Central memory CD4-positive, alpha-beta T cell (primary cell): ENCODE results near the gene MAML3.
"Not testable (repeated sequence)": the region's sequence is repeated elsewhere in the genome, so short reads cannot be mapped to it uniquely, and the experiment has no call there.

Source experiments
- DNase-seq: peaks from one replicate; pipeline ENCODE4 v3.0.0; 2022

MAML3 gene

DNA sequence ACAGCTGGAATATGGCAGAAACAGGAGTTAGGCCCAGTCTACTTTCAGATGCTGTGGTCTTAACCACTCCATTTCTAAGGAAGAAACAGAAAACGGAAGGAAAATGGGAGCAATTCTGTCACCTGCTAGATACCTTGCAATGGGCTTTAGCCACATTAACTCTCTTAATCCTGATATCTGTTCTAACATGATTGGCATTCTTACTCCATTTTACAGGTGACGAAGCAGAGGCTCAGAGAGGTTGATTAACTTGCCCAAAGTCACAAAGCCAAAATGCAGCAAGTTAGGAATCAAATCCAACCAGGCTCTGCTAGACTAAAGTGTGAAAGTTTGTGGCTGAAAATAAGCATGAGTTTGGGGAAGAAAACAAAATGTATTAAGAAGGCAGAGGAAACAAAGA is 196.9 kb downstream of the MAML3 start:
- DNase-seq: no peak

DNA sequence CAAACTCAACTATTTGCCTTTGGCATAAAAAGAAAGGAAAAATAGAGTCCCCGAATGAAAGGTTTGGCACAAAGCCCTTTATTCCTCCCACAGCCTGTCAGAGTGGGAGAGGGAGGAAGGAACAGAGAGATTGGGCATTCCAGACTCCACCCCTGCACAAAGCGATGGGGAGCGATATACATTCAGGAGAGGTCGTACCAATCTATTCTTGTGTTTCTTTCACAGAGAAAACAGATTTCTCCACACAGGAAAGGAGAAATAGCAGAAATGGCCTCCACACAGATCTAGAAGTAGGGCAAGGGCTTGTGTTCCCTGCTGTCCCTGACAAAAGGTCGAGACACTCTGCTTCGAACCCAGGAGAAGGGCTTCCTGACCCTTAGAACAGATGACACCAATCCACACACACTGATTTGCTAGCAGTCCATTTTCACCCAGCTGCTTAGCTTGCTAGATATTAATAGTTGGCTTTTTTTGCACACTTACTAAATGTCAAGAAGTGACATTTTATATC is 197.4 kb downstream of the MAML3 start:
- no peak for DNase-seq

DNA sequence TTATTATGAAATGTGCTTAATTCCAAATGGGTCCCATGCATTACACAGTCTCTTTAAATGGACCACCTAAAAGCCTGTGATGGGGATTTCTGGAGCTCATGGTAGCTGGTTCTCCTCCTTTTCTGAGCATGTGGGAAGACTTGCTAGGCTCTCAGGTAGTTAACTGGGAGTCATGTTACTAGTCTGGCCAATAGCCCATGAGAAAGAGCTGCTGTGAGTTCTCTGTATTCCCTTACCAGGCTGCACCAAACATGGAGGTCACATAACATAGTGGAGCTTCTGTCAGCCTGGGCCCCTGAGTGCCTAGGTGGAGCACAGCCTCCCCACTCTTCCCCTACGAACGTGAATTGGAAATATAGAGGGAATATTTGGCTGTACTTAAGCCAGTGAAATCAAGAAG is 198.4 kb downstream of the MAML3 start:
- DNase-seq: no peak

DNA sequence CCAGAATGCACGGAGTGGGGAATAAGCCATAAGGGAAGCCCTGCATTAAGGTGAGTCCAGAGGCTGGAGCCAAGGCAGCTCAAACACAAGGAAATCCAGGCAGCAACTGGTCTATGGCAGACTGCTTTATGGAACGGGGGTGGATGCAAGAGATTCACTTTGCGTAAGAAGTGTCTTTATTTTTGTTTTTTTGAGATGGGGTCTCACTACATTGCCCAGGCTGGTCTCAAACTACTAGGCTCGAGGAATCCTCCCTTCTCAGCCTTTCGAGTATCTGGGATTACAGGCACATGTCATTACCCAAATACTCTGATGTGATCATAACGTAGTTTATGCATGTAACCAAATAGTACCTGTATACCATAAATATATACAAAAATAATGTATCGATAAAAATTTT is 199.5 kb downstream of the MAML3 start:
- DNase-seq: no peak

DNA sequence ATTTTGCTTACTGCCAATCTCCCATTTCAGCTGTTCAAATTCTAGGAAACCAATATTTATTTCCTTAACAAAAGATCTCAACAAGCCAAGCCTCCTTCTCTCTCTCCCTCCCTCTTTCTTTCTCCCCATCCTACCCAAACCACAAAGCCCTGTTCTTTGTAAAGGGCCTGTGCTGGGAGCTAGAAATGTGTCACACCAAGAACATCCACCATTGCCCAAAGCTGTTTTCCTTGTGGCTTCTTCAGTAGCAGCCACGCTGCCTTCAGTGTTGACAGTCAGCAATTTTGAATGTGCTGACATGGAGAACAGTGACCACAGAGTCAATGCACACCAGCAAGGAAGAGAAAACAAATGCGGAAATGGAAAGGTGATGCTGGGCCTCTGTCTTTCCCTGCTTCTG is 203.0 kb downstream of the MAML3 start:
- no peak for DNase-seq

DNA sequence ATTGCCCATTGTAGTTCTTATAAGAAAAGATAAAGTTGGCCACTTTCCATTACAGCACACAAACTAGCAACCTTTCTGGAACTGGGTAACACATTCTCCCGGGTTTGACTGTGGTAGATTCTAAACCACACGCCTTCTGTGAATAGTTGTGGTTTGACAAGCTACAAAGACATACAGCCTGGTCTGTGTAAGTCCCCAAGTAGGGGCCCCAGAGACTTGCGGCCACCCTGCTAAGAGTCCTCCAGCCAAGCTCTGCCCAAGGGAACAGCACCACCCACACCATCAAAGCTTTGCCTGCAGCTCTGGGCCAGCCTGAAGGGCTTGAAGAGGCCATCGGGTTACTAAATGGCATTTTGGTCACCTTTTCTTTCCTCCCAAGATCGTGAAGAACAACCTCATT is 203.4 kb downstream of the MAML3 start:
- no peak for DNase-seq

DNA sequence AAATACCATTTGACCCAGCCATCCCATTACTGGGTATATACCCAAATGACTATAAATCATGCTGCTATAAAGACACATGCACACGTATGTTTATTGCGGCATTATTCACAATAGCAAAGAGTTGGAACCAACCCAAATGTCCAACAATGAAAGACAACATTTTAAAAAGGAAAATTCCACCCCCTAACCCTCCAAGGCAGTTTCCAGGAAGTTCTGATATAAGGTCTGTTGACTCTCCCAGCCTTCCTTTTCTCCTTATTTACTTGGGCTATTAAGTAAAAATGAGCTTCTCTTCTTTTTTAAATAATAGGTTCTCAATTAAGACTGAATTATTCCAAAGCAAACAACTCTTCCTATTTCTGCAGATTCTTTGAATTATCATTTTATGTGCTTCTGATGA is 209.1 kb downstream of the MAML3 start:
- DNase-seq: not testable (repeated sequence)

DNA sequence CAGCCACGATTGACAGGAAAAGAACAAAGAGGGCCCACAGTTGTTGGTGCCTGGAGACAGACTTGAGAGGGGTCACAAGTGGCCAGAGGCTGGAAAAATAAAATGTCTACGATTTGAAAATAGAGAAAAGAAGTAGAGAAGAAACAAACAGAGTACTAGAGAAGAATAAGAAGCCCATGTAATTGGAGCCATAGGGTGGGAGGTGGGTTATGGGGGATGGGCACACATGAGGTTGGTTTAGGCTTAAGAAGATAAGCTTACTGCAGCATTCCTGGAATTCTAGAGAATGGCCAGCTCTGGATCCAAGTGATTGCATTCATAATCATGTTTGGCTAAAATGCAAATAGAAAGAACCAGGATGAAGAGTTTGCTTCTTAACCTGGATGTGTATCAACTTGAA is 210.7 kb downstream of the MAML3 start:
- DNase-seq: no peak

DNA sequence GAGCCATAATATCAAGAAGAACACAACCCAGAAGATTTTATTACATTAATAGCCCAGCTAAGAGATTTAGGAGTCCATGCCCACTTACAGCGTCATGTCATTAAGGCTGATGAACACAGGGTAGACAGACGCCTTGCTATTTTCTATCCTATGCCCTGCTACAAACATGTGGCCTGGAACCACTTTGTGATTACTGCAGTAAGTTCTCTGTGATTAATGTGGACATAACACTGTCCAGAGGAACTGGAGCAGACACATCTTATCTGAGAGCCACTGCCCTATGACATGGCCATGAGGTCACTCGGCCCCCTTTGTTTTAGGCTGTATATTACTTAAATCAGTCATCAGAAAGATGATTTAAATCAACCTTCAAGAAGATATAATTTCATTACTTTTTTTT is 211.7 kb downstream of the MAML3 start:
- DNase-seq: no peak

DNA sequence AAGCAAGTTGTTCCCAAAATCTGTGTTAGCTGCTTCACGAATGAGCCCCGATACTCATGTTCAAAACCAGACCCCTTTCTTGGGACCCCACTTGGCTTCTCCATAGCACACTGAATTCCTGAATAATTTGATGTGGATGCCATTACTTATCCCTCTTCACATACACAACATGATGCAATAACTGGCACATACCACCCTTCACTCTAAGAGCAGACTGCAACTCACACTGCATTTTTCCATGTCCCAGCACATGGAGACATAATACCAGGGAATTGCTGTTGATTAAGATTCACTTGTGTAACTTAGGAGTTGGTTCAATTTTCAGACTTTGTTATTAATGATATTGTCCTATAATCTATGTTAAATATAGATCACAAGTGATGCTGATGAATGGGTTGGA is 213.4 kb downstream of the MAML3 start:
- DNase-seq: no peak

DNA sequence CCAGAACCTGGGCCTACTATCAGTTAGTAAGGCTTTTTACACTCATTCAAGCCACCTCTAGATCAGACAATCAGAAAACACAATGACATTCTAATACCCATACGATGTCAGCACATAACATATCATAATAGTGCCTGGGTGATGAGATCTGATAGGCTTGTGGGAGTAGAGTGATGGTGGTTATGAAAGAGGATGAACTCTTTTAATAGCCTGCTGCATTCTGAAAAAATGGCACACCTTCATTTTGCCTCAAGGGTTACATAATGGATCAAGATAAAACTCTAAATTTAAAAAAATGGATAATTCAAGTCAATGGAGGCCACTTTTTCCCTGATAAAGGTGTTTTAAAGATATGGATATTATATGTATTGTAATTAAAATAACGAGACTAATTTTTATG is 215.6 kb downstream of the MAML3 start:
- DNase-seq: no peak

DNA sequence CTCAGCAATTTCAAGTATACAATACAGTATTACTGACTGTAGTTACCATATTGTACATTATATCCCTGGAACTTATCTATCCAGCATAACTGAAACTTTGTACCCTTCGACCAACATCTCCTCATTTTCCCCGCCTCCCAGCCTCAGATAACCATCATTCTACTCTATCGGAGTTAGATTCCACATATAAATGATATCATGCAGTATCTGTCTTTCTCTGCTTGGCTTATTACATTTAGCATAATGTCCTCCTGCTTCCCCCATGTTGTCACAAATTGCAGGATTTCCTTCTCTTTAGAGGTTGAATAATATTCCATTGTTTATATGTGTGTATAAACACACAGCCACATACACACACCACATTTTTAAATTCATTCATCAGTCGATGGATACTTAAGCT is 218.1 kb downstream of the MAML3 start:
- no peak for DNase-seq

DNA sequence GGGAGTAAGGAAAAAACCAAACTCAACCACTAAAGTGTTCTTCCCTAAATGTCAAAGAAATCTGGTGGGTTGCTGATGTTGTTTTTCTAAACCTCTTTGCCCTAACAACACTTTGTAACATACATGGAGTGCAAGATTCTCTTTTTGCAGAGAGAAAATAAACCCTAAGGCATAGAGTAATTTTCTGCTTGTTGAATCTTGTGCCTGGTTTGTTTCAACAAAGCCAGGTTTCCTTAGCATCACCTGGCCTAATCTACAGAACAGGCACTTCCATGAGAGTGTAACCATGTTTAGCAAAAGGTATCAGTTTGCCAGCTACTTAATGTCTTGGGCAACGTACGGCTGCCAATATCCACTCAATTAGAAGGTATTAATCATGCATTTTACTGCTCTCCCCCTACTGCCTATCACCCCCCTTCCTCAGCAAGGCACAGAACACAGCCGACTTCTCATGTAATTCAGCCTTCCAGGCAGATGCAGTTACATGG is 219.2 kb downstream of the MAML3 start:
- DNase-seq: no peak

DNA sequence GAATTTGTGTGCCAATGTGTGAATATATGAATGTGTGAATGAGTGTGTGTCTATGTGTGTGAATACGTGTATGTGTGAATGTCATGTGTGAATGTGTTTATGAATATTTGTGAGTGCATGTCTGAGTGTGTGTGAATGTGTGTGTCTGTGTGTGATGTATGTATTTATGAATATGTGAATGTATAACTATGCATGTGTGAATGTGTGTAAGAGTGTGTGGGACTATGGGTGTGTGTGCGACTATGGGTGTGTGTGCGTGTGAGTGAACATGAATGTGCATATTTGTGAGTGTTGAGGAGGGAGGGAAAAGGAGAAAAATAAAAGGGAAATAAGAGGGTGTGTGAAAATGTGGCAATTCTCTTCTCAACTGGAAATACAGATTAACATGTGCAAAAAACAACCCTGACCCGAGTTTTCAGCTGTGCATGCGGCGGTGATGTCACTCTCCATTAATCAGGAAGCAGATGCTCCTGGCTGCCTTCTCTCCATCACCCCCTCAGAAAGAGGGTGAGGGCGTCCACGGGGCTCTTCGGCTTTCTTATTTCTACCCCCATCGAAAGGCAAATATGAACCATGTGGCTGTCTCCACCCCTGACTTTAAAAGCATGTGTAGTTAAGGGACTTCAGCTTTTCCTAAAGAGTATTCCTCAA is 219.8 kb downstream of the MAML3 start:
- no peak for DNase-seq

DNA sequence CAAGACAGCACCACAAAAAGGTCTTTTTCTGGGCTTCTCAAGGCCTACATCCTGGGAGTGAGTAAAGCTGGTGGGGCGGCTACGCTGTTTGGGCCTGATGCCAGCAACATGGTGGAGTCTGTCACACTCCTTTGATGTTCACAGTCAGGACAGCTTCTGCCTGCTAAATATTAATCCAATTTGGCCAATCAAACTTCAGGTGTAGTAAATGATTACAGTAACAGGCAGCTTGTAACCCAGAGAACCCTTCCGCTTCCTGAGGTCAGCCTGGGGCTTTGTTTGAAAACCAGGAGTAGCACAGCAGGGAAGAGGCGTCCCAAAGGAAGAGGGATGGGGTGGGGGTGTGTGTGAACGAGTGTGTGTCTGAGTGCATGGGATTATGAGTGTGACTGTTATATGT is 220.4 kb downstream of the MAML3 start:
- no peak for DNase-seq

DNA sequence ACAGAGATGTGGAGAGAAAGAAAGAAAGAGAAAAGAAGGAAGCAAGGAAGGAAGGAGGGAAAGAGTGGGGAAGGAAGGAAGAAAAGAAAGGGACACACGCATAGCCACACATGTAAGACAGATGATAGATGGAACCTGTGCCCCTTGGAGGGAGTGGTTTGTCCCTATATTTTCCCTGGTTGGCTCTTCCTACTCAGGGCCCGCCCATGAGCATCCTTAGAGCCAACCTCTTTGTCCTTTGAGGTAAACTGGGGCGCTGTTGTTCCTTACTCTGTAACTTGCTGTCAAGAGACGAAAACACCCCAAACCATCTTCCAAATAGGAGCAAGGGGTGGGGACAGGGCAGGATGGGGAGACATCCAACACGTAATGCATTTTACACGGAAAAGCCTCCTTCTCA is 220.9 kb downstream of the MAML3 start:
- DNase-seq: no peak

DNA sequence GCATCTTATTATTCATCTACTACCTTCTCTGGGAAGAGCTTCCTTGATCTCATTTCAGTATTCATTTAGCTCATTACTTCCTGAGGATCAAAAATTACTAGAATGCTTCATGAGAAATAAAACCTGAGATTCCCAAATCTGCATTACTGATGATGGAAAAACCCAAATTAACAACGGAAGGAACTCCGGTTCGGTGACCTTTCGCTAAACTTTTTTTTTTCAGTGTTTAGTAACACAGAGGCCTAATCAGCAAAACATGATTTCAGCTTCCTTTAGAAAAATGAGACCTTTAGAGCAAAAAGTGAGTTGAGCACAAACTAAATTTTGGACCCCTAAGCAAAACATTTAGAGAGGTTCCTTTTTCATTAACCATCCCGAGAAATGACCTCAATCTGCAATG is 229.2 kb downstream of the MAML3 start:
- no peak for DNase-seq

DNA sequence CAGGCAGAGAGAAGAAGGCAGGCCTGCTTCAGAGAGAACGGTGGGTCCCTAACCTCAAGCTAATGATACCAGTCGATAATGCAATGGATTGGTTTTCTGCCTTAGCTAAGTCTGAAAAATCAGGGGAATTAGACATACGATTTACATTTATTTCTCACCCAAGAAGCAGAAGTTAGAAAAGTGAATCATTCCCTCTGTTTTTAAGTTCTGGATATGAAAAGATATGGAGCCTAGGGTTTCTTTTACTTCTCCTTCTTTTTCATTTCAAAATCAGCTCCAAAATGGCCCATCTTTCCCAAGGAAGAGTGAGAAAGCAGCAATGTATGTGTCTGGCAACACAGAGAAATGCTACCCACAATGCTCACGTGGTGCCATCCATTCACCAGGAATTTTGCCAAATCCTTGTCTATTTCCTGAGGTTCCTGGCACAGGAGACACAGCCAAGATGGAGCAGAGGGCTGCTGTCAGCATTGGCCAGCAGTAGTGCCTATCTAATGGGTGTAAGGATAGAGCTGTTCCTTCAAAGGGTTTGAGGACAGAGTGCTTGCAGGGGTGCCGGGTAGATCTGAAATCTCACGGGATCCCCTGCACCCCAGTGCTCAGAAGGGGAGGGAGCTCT is 231.5 kb downstream of the MAML3 start:
- no peak for DNase-seq

DNA sequence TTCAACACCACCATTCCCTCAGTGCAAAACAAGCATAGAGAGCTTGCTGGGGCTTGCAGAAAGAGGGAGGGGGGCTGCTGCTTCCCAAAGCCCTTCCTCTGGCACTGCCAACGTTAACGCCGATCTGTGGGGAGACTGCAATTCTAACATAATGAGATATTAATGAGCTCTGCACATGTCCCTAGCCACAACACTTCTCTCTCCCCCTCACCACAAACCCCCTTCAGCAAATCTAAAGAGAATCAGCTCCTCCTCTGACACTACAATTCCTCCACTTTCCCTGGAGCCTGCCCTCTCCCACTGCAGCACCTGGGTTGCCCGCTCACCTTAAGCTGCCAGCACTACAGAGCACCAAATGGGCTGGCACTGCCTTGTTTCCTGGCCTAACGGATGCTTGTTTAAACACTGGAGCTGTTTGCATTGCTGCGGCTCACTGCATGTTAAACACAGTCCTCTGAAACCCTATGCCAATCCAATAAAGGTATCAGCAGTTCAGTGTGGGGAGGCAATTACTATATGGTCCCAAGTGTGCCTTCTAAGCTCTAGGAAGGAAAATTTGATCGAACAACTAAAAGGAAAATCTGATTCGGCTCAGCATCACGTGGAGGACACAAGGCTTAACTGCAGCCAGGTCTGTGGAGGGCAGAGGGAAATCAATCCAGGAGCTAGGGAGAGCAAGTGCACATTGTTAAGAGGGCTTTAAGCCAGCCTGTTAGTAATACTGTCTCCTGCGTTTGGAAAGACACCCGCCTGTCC is 232.4 kb downstream of the MAML3 start:
- no peak for DNase-seq

DNA sequence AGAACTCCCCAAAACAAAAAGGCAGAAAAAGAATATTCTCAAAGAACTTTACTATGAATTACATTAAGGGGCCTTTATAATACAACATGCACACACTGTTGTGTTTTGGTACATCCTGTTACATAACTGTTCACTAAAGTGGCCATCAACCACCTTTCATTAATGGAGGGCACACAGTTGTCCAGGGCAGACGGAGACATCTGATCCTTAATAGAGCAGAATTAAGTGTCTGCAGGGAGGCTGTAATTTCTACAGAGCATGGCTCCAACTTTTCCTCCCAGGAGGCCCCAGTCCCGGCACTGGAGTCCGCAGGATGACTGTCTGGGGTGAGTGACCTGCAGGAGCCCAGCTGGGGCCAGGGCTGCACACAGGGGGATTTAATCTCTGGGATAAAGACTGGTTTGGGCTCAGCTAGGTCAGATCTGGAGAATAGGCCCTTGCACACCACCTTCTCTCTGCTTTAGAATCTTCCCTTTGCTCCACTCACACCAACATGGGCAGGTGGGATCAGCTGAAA is 233.4 kb downstream of the MAML3 start:
- DNase-seq: no peak

DNA sequence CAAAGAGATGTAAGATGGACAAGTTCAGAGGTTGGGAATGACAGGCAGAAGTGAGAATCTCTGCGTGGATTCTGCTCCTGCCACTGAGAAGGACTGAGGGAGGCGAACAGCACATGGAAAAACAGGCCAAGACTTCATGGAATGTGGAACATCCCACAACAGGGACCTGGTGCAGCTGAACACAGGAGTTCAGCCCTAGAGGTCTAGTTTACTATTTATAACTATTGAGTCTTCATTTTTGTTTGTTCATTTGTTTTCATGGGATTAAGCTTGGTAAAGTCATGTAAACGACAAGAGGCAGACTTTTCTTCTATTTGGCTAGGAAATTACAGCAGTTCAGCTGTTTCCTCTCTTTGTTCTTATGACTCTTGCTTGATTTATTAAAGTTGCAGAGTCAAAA is 234.5 kb downstream of the MAML3 start:
- no peak for DNase-seq

DNA sequence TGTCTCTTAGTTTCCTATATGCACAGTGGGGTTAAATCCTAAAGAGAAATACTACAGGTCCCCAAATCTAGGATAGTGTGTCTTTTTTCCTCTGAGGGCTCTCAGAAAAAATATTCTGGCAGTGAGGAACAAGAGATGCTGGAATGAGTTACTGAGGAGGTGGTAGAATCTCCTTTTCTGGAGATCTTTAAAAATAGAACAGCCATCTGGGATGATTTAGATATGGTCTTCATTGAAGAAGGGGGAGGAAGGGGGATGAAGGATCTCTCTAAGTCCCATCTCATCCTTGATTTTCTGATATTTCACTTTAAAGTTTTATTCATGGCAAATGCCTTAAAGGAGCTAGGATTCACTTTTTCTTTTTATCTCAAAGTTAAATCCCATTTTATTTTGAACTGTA is 235.0 kb downstream of the MAML3 start:
- DNase-seq: no peak

DNA sequence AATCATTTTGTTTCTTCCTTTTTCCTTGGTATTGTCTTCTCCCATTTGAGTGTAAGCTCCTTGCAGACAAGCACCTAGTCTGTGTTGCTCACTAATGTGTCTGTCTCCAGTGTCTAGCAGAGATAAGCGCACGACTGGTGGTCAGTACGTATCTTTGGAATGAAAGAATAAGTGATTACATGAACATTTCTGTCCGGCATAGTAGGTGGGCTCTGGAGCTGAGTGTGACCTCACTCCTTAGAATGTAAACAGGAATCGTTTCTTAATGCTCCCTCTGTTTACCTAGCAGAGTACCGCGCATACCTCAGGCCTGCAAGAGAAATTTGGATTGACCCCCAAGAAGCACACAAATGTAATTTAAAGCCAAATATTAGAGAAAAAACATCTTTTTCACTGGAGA is 235.4 kb downstream of the MAML3 start:
- DNase-seq: no peak

DNA sequence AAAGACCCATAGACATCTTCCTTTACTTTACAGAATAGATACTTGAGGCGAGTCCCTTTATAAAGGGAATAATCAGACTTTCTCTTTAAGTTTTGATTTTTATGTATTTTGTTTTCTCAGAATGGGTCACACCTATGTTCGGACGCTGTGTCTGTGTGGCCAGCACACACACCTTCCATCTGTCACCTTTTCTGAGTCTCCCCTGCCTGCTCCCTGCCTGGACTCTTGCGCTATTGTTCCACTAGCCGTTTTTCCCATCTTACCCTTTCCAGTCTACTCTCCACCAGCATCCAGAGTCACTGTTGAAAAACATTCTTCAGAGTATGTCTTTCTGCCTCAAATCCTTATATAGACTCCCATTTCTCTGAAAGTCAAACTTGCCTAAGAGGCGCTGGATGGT is 236.1 kb downstream of the MAML3 start:
- no peak for DNase-seq
